ENCODE results near the gene CELA3A.

- no peak for TF ChIP-seq POLR2A (IDR thresholded peaks at IDR 0.05; ENCODE audit: low read depth)
- no peak for TF ChIP-seq POLR2AphosphoS5 (IDR thresholded peaks at IDR 0.05)
- TF ChIP-seq CTCF (IDR thresholded peaks at IDR 0.05): no peak
Observed at GRCh38 chr1:21961799-21962198, 39.7 kb upstream of the CELA3A start.

Measured in esophagus muscularis mucosa (tissue), 3 donors.